GM21576 (cell line): ENCODE measurements around the gene HYAL4.
A peak's percentile ranks its signal among the peaks of the same experiment; 100 is the strongest.
"Not testable (repeated sequence)": the region's sequence is repeated elsewhere in the genome, so short reads cannot be mapped to it uniquely, and the experiment has no call there.

ENCODE experiments used
- ATAC-seq: cut with Tn5 transposase; IDR thresholded peaks from one replicate; pipeline ENCODE4 v1.9.1; 2021; ENCODE audit warnings: mild to moderate bottlenecking, moderate library complexity; ENCODE audit not compliant: unreplicated experiment

HYAL4 gene

DNA sequence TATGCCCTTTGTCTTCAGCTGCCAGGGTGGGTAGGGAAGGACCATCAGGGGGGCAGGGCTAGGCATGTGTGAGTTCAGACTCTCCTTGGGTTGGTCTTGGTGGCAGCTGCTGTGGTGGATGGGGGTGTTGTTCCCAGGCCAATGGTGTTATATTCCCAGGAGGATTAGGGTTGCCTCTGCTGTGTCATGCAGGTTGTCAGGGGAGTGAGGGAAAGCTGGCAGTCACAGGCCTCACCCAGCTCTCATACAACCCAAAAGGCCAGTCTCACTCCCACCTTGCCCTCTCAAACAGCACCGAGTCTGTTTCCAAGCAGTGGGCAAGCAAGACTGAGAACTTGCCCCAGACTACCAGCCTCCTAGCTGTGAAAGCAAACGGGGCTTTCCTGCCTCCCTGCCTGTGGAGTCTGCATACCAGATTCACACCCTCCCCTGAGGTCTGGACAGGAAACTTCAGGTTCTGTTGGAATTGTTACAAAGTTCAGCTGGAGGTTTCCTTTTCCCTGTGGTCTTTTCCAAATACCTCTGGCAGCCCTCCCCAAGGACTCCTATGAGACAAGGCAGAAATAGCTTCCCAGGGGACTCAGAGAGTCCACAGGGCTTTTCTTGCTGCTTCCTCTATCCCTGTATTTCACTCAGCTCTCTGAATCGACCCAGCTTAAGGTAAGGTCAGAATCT is 1.4 kb downstream of the HYAL4 start:
- no peak for ATAC-seq

GRCh38 chr7:123847868-123848267 is 2.9 kb downstream of the HYAL4 start:
- ATAC-seq, result no peak

- ATAC-seq, result no peak
Measured at GRCh38 chr7:123849855-123850254, 4.9 kb downstream of the HYAL4 start.

DNA sequence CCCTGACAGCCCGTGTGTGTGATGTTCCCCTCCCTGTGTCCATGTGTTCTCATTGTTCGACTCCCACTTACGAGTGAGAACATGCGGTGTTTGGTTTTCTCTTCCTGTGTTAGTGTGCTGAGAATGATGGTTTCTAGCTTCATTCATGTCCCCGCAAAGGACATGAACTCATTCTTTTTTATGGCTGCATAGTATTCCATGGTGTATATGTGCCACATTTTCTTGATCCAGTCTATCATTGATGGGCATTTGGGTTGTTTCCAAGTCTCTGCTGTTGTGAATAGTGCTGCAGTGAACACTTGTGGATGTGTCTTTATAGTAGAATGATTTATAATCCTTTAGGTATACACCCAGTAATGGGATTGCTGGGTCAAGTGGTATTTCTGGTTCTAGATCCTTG is 6.4 kb downstream of the HYAL4 start:
- not testable (repeated sequence) for ATAC-seq

GRCh38 chr7:123854291-123854690 is 9.3 kb downstream of the HYAL4 start:
- ATAC-seq, result not testable (repeated sequence)

DNA sequence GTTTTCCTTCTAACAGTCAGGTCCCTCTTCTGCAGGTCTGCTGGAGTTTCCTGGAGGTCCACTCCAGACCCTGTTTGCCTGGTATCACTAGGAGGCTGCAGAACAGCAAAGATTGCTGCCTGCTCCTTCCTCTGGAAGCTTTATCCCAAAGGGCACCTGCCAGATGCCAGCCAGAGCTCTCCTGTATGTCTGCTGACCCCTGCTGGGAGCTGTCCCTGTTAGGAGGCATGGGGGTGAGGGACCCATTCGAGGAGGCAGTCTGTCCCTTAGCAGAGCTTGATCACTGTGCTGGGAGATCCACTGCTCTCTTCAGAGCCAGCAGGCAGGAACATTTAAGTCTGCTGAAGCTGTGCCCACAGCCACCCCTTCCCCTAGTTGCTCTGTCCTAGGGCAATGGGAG is 11.5 kb downstream of the HYAL4 start:
- not testable (repeated sequence) for ATAC-seq

GRCh38 chr7:123860848-123861247 is 15.9 kb downstream of the HYAL4 start:
- ATAC-seq, result no peak

DNA sequence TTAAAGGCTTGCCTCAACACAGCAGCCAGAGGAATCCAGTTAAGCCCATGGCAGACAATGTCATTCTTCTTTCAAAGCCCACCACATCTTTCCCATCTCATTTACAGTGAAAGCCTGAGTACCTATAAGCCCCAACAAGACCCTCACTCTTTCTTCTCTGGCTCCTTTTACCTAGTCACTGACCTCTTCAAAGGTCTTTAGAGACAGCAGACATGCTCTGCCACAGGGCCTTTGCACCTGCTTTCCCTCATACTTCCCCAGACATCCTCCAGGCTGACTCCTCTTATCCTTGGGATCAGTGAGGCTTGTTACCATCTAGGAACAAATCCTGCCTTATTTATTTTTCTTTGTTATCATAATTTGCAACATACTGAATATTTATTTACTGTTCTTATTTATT is 17.8 kb downstream of the HYAL4 start:
- ATAC-seq, result no peak

- ATAC-seq, result no peak
Measured at GRCh38 chr7:123863461-123863860, 18.5 kb downstream of the HYAL4 start.

DNA sequence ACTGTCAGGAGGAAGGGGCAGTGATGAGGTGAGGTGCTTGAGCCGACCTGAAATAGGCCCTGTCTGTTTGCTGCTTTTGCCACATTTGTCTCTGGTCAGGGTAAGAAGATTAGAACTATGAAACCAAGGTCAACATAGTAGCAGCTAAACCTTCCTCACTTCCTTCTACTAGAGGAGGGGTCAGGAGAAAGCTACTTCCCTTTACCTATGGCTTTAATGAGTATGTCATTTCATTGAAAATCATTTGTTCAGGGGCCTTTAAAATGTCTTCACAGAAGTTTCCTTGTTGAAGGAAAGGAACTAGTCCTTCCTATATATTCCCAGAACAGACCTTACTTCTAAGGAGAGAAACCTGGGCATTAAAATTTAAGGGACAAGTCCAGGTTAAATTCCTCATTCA is 19.0 kb downstream of the HYAL4 start:
- ATAC-seq, result no peak

- no peak for ATAC-seq
Measured at GRCh38 chr7:123864436-123864835, 19.5 kb downstream of the HYAL4 start.

DNA sequence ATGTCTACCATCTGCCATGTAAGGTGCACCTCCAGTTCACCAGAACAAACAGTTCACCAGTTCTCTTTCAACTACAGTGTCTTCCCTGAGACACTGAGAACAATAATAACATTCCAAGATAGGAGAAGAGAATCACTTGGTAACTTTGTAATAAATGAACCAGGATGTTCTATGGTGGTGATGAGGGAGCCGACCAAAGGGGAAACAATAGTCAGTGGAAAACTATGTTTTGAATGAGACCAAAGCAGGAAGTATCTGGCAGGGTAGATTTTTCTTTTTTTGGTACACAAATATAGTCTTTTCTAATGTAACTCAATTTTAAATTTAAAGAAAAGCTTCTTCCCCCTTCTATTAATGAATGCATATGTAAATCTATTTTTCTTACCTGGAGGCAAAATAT is 20.0 kb downstream of the HYAL4 start:
- ATAC-seq, result no peak

DNA sequence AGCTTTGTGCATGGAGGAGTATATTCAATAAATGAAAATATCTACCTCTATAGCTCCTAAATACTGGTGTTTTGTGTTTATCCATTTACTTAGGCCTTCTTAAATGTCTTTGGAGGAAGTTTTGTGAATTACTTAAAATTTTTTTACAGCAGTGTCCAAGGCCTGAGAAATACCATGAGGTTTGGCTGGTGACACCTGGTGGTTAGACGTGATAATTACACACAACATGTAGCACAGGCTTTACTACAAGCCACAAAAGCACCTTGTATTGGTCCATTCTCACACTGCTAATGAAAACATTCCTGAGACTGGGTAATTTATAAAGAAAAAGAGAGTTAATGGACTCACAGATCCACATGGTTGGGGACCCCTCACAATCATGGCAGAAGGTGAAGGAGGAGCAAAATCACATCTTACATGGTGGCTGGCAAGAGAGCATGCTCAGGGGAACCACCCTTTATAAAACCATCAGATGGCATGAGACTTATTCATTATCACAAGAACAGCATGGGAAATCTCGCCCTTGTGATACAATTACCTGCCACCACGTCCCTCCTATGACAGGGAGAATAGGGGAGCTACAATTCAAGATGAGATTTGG is 20.6 kb downstream of the HYAL4 start:
- peak; percentile 88 for ATAC-seq

- ATAC-seq, result peak; percentile 38
Measured at GRCh38 chr7:123867225-123867624, 22.3 kb downstream of the HYAL4 start.

GRCh38 chr7:123871998-123872867 is 27.3 kb downstream of the HYAL4 start:
- ATAC-seq, result peak; percentile 95

DNA sequence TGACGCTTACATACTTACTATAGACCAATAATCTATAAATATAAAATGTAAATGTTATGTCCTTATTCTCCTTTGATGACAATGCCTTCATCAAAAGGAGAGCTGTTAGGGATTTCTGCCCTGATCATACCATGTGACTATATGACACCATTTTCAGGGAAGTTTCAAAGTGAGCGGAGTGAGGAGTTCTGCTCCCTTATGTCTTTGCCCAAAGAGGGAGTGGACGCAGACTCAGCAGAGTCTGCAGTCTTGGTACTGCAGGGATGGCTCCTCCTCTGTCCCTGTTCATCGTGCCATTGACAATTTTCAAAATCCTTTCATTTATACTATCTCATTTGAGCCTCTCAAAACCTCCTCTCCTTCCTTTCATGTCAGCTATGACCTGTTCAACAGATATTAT is 27.9 kb downstream of the HYAL4 start:
- no peak for ATAC-seq

DNA sequence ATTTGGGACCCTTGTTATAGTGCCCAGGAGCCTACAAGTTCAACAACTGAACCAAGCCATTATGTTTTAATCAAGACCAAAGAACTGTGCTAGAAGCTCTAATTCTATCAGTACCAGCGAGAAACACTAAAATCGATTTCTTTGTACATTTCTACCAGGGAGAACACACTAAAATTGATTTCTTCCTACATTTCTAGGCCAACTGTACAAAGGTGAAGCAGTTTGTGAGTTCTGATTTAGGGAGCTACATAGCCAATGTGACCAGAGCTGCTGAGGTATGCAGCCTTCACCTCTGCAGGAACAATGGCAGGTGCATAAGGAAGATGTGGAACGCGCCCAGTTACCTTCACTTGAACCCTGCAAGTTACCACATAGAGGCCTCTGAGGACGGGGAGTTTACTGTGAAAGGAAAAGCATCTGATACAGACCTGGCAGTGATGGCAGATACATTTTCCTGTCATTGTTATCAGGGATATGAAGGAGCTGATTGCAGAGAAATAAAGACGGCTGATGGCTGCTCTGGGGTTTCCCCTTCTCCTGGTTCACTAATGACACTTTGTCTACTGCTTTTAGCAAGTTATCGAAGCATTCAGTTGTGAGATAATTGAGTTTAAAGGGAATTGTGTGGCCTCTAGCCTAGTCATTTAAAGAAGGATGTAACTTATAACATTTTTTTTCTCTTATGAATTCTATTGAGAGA is 31.7 kb downstream of the HYAL4 start:
- ATAC-seq, result no peak

GRCh38 chr7:123879628-123880027 is 34.7 kb downstream of the HYAL4 start:
- ATAC-seq, result no peak

GRCh38 chr7:123881300-123881699 is 36.3 kb downstream of the HYAL4 start:
- ATAC-seq, result no peak

GRCh38 chr7:123883154-123883553 is 38.2 kb downstream of the HYAL4 start:
- ATAC-seq, result no peak

GRCh38 chr7:123888192-123888591 is 43.2 kb downstream of the HYAL4 start:
- no peak for ATAC-seq
